Central memory CD8-positive, alpha-beta T cell (primary cell): Measurements from ENCODE around the gene LIFR.
"Not testable (repeated sequence)": the region's sequence is repeated elsewhere in the genome, so short reads cannot be mapped to it uniquely, and the experiment has no call there.

Experiments
- ATAC-seq: fragments of 150-1000 bp; cut with Tn5 transposase; replicated peaks from 2 replicates; pipeline ENCODE4 v1.10.0; 2022; ENCODE audit warnings: mild to moderate bottlenecking, moderate FRiP score, moderate number of reproducible peaks; ENCODE audit not compliant: poor library complexity, severe bottlenecking; ENCODE audit errors: extremely low read depth
- DNase-seq, 2 donors: peaks; one replicate each; pipeline ENCODE4 v3.0.0; 2021; ENCODE audit warnings: low spot score in 2 of 2
- H3K27ac Mint-ChIP-seq: one replicate; pipeline ENCODE4 v1.8.0; 2022; ENCODE audit warnings: low read depth, mild to moderate bottlenecking, moderate library complexity, mixed read lengths
- H3K27me3 Mint-ChIP-seq: one replicate; pipeline ENCODE4 v1.8.0; 2022; ENCODE audit warnings: mixed read lengths
- H3K36me3 Mint-ChIP-seq: one replicate; pipeline ENCODE4 v1.8.0; 2022; ENCODE audit warnings: mild to moderate bottlenecking, moderate library complexity, mixed read lengths; ENCODE audit not compliant: insufficient read depth
- H3K4me1 Mint-ChIP-seq: one replicate; pipeline ENCODE4 v1.8.0; 2022; ENCODE audit warnings: mixed read lengths
- H3K4me3 Mint-ChIP-seq: one replicate; pipeline ENCODE4 v1.8.0; 2022; ENCODE audit warnings: mild to moderate bottlenecking, moderate library complexity, mixed read lengths
- H3K9me3 Mint-ChIP-seq: one replicate; pipeline ENCODE4 v1.8.0; 2022; ENCODE audit warnings: mixed read lengths

Gene LIFR

GRCh38 chr5:38516649-38517048 is 39.8 kb downstream of the LIFR start:
- H3K27me3 Mint-ChIP-seq = peaks cover 52% of the 10 kb centered on the region
- not testable (repeated sequence) for H3K36me3 Mint-ChIP-seq, DNase-seq, H3K9me3 Mint-ChIP-seq, H3K27ac Mint-ChIP-seq, H3K4me3 Mint-ChIP-seq, H3K4me1 Mint-ChIP-seq, ATAC-seq

- no peaks in the 10 kb centered on the region for H3K9me3 Mint-ChIP-seq
- no peak overlapping the region for H3K4me3 Mint-ChIP-seq
- ATAC-seq (no peak), DNase-seq (no peak)
- no peaks in the 10 kb centered on the region for H3K4me1 Mint-ChIP-seq
- H3K27ac Mint-ChIP-seq = no peak overlapping the region
- H3K27me3 Mint-ChIP-seq = peaks cover 52% of the 10 kb centered on the region
- H3K36me3 Mint-ChIP-seq = no peaks in the 10 kb centered on the region
These were observed 40.8 kb downstream of the LIFR start for GRCh38 chr5:38515646-38516045.

- Mint-ChIP-seq H3K9me3 (no peaks in the 10 kb centered on the region), H3K4me3 (no peak overlapping the region), H3K4me1 (no peaks in the 10 kb centered on the region), H3K36me3 (no peaks in the 10 kb centered on the region), H3K27me3 (peaks cover 51% of the 10 kb centered on the region), H3K27ac (no peak overlapping the region)
- DNase-seq (no peak), ATAC-seq (no peak)
These were observed 41.4 kb downstream of the LIFR start for GRCh38 chr5:38515092-38515491.

GRCh38 chr5:38509185-38509584 is 47.3 kb downstream of the LIFR start:
- Mint-ChIP-seq H3K36me3 (no peaks in the 10 kb centered on the region), H3K27me3 (peaks cover 60% of the 10 kb centered on the region), H3K9me3 (no peaks in the 10 kb centered on the region), H3K27ac (no peak overlapping the region), H3K4me3 (no peak overlapping the region), H3K4me1 (no peaks in the 10 kb centered on the region)
- DNase-seq (no peak), ATAC-seq (no peak)

GRCh38 chr5:38506302-38506701 is 50.1 kb downstream of the LIFR start:
- no peak for DNase-seq
- H3K36me3 Mint-ChIP-seq = no peaks in the 10 kb centered on the region
- H3K27ac Mint-ChIP-seq = no peak overlapping the region
- no peaks in the 10 kb centered on the region for H3K9me3 Mint-ChIP-seq
- no peaks in the 10 kb centered on the region for H3K4me1 Mint-ChIP-seq
- no peak for ATAC-seq
- H3K27me3 Mint-ChIP-seq = peaks cover 47% of the 10 kb centered on the region
- no peak overlapping the region for H3K4me3 Mint-ChIP-seq

GRCh38 chr5:38500573-38501260 is 55.7 kb downstream of the LIFR start:
- Mint-ChIP-seq H3K4me3 (no peak overlapping the region), H3K27ac (no peak overlapping the region), H3K27me3 (peaks cover 19% of the 10 kb centered on the region), H3K9me3 (no peaks in the 10 kb centered on the region), H3K4me1 (no peaks in the 10 kb centered on the region), H3K36me3 (no peaks in the 10 kb centered on the region)
- DNase-seq = no peak
- ATAC-seq = no peak

GRCh38 chr5:38497946-38498345 is 58.5 kb downstream of the LIFR start:
- peaks cover 27% of the 10 kb centered on the region for H3K27me3 Mint-ChIP-seq
- H3K27ac Mint-ChIP-seq = no peak overlapping the region
- H3K36me3 Mint-ChIP-seq = no peaks in the 10 kb centered on the region
- H3K9me3 Mint-ChIP-seq = no peaks in the 10 kb centered on the region
- DNase-seq = no peak
- H3K4me1 Mint-ChIP-seq = no peaks in the 10 kb centered on the region
- no peak overlapping the region for H3K4me3 Mint-ChIP-seq
- no peak for ATAC-seq

- DNase-seq (no peak), ATAC-seq (no peak)
- Mint-ChIP-seq H3K27ac (no peak overlapping the region), H3K27me3 (peaks cover 51% of the 10 kb centered on the region), H3K4me1 (no peaks in the 10 kb centered on the region), H3K4me3 (no peak overlapping the region), H3K9me3 (no peaks in the 10 kb centered on the region), H3K36me3 (no peaks in the 10 kb centered on the region)
These were observed 61.7 kb downstream of the LIFR start for GRCh38 chr5:38494763-38495162.

GRCh38 chr5:38494175-38494574 is 62.3 kb downstream of the LIFR start:
- peaks cover 51% of the 10 kb centered on the region for H3K27me3 Mint-ChIP-seq

GRCh38 chr5:38483805-38484398 is 72.5 kb downstream of the LIFR start:
- H3K27ac Mint-ChIP-seq = no peak overlapping the region
- DNase-seq (no peak), ATAC-seq (no peak)
- no peak overlapping the region for H3K4me3 Mint-ChIP-seq
- peaks cover 72% of the 10 kb centered on the region for H3K27me3 Mint-ChIP-seq
- H3K9me3 Mint-ChIP-seq = no peaks in the 10 kb centered on the region
- no peaks in the 10 kb centered on the region for H3K36me3 Mint-ChIP-seq
- H3K4me1 Mint-ChIP-seq = no peaks in the 10 kb centered on the region

More at GRCh38 chr5:38494175-38494574, 62.3 kb downstream of the LIFR start:
- Mint-ChIP-seq H3K4me1 (no peaks in the 10 kb centered on the region), H3K4me3 (no peak overlapping the region), H3K9me3 (no peaks in the 10 kb centered on the region), H3K27ac (no peak overlapping the region), H3K36me3 (no peaks in the 10 kb centered on the region)
- ATAC-seq = no peak
- no peak for DNase-seq

- H3K27me3 Mint-ChIP-seq = peaks cover 70% of the 10 kb centered on the region
- DNase-seq (no peak), ATAC-seq (no peak)
- H3K9me3 Mint-ChIP-seq = no peaks in the 10 kb centered on the region
- no peak overlapping the region for H3K27ac Mint-ChIP-seq
- H3K4me1 Mint-ChIP-seq = no peaks in the 10 kb centered on the region
- no peak overlapping the region for H3K4me3 Mint-ChIP-seq
- no peaks in the 10 kb centered on the region for H3K36me3 Mint-ChIP-seq
These were observed 77.0 kb downstream of the LIFR start for GRCh38 chr5:38479315-38479904.

- no peaks in the 10 kb centered on the region for H3K36me3 Mint-ChIP-seq
- ATAC-seq (no peak), DNase-seq (no peak)
- H3K27me3 Mint-ChIP-seq = peaks cover 70% of the 10 kb centered on the region
- H3K4me3 Mint-ChIP-seq = no peak overlapping the region
- no peaks in the 10 kb centered on the region for H3K9me3 Mint-ChIP-seq
- H3K27ac Mint-ChIP-seq = no peak overlapping the region
- no peaks in the 10 kb centered on the region for H3K4me1 Mint-ChIP-seq
These were observed 77.6 kb downstream of the LIFR start for GRCh38 chr5:38478878-38479277.

GRCh38 chr5:38478166-38478565 is 78.3 kb downstream of the LIFR start:
- DNase-seq (no peak), ATAC-seq (no peak)
- peaks cover 73% of the 10 kb centered on the region for H3K27me3 Mint-ChIP-seq
- H3K27ac Mint-ChIP-seq = no peak overlapping the region
- H3K9me3 Mint-ChIP-seq = no peaks in the 10 kb centered on the region
- H3K36me3 Mint-ChIP-seq = no peaks in the 10 kb centered on the region
- no peaks in the 10 kb centered on the region for H3K4me1 Mint-ChIP-seq
- no peak overlapping the region for H3K4me3 Mint-ChIP-seq
